ENCODE data around the gene IGSF21. TPM values are rescaled to one million over a fixed set of nuclear protein-coding genes. Genes with fewer than 3 reads are reported as not detected.

The IGSF21 gene
- total RNA-seq = 1.8 TPM
- long read RNA-seq, partial matches to known transcripts = 3 of 8 reads
- long read RNA-seq, other reads (novel, unspliced or antisense) = 2 of 8 reads

- Histone ChIP-seq H3K36me3 (no peaks in the 10 kb centered on the region), H3K27ac (no peak within 1 kb of the TSS), H3K9me3 (no peaks in the 10 kb centered on the region), H3K4me3 (no peak within 1 kb of the TSS), H3K27me3 (ENCODE audit: low read depth) (peaks cover 81% of the 10 kb centered on the region), H3K4me1 (peaks cover 16% of the 10 kb centered on the region)
- TF ChIP-seq CTCF (IDR thresholded peaks at IDR 0.05) = no peak
- DNase-seq (no peak), ATAC-seq (no peak)
- intact Hi-C loops (cut with DNase I) = no loop called here
Observed at GRCh38 chr1:18107369-18108298, at the start of gene IGSF21. Gene IGSF21, plus strand, starts transcription at chr1:18107798. Its CDS starts 331 bp downstream, at chr1:18108129.

DNA sequence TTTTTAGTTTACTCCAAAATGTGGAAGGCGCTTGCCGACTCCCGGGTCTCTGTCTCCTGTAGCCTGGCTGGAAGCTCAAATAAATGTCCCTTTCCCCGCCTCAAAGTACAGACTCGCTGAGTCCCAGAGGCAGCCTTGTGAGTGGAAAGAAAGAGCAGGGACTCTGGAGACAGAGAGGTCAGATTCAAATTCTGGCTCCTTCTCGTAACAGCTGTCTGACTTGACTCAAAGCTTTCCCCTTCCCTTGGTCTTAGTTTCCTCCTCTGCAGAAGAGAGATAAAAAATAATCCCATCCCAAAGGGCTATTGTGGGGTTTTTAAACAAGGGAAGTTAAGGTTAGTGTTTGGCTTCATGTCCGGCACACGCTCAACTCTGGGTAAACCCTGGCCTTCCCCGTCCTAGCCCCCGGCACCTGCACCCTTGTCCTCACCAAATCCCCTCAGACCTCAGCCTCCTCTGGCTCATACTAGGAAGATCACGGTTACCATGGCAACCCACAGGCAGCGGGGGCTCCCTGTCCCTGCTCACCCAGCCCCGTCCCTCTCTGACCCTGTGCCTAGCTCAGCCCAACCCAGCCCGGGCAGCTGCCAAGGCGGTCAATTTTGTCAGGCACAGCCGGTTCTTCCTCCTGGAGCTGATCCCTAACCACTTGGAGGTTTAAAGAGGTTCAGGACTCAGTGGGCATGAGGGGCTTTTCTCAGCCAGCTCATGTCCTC lies 49.2 kb upstream of the IGSF21 start:
- DNase-seq (no peak), ATAC-seq (no peak)
- Histone ChIP-seq H3K27ac (no peak overlapping the region), H3K36me3 (no peaks in the 10 kb centered on the region), H3K9me3 (no peaks in the 10 kb centered on the region), H3K27me3 (ENCODE audit: low read depth) (peaks cover 20% of the 10 kb centered on the region), H3K4me1 (no peaks in the 10 kb centered on the region), H3K4me3 (no peak overlapping the region)
- intact Hi-C loops (cut with DNase I) = no loop called here
- no peak for TF ChIP-seq CTCF (IDR thresholded peaks at IDR 0.05)

- DNase-seq = no peak
Observed at GRCh38 chr1:18058981-18059605, 48.5 kb upstream of the IGSF21 start.

GRCh38 chr1:18060366-18060765 lies 47.2 kb upstream of the IGSF21 start:
- Histone ChIP-seq H3K9me3 (no peaks in the 10 kb centered on the region), H3K4me1 (no peaks in the 10 kb centered on the region), H3K27ac (no peak overlapping the region), H3K36me3 (no peaks in the 10 kb centered on the region), H3K4me3 (no peak overlapping the region), H3K27me3 (ENCODE audit: low read depth) (peaks cover 29% of the 10 kb centered on the region)
- DNase-seq (no peak), ATAC-seq (no peak)
- no peak for TF ChIP-seq CTCF (IDR thresholded peaks at IDR 0.05)
- intact Hi-C loops (cut with DNase I) = no loop called here

More at GRCh38 chr1:18058981-18059605, 48.5 kb upstream of the IGSF21 start:
- Histone ChIP-seq H3K4me3 (no peak overlapping the region), H3K9me3 (no peaks in the 10 kb centered on the region), H3K4me1 (no peaks in the 10 kb centered on the region), H3K27ac (no peak overlapping the region), H3K27me3 (ENCODE audit: low read depth) (peaks cover 20% of the 10 kb centered on the region), H3K36me3 (no peaks in the 10 kb centered on the region)
- intact Hi-C loops (cut with DNase I) = no loop called here
- ATAC-seq = no peak
- TF ChIP-seq CTCF (IDR thresholded peaks at IDR 0.05) = no peak

- ATAC-seq (no peak), DNase-seq (no peak)
- no peaks in the 10 kb centered on the region for H3K9me3 ChIP-seq
- intact Hi-C loops (cut with DNase I) = no loop called here
- H3K27me3 ChIP-seq (ENCODE audit: low read depth) = peaks cover 36% of the 10 kb centered on the region
- H3K36me3 ChIP-seq = no peaks in the 10 kb centered on the region
- H3K4me3 ChIP-seq = no peak overlapping the region
- H3K4me1 ChIP-seq = no peaks in the 10 kb centered on the region
- H3K27ac ChIP-seq = no peak overlapping the region
- no peak for TF ChIP-seq CTCF (IDR thresholded peaks at IDR 0.05)
Observed at GRCh38 chr1:18062185-18062584, 45.4 kb upstream of the IGSF21 start.
